Measurements from ENCODE around the gene CDH5. TPM values are rescaled to one million over a fixed set of nuclear protein-coding genes. Genes with fewer than 3 reads are reported as not detected.

The CDH5 gene
- total RNA-seq, 1 donor from 2014 or later = 9.6 TPM

DNA sequence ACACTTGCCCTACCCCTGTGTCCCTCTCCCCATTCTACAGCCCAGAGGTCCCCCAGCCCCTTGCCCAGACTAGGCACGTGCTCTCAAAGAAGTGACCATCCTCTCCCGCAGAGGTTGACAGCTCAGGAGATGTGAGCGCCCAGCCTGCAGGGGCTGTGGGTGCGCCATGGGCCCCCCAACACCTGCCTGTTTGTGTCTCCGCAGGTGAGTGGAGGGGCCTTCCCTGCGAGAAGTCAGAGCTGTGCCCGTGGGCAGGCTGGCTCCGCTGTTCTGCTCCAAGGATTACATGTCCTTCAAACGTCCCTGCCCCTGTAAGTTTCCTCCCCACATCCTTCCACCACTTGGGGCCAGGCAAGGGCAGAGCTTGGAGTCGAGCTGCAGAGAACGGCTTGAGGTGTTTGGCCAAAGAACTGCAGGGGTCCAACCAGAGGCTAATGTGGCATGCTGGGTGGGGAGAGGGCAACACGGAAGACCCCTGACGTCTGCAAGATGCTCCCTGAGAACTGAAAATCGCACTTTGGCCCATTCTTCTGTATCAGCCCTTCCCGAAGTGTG is 71.0 kb downstream of the CDH5 start:
- Mint-ChIP-seq H3K9me3 (ENCODE audit: unreplicated experiment) (peaks cover 6% of the 10 kb centered on the region), H3K27me3 (ENCODE audit: unreplicated experiment) (peaks cover 2% of the 10 kb centered on the region)
- TF ChIP-seq CTCF (IDR thresholded peaks at IDR 0.05; ENCODE audit: partially characterized antibody, unreplicated experiment) = no peak

GRCh38 chr16:66438536-66438935 is 72.0 kb downstream of the CDH5 start:
- no peak for TF ChIP-seq CTCF (IDR thresholded peaks at IDR 0.05; ENCODE audit: partially characterized antibody, unreplicated experiment)
- no peaks in the 10 kb centered on the region for H3K4me1 Mint-ChIP-seq (ENCODE audit: low read depth, unreplicated experiment)
- no peak overlapping the region for H3K27ac Mint-ChIP-seq (ENCODE audit: unreplicated experiment)
- H3K27me3 Mint-ChIP-seq (ENCODE audit: unreplicated experiment) = peaks cover 3% of the 10 kb centered on the region
- no peak overlapping the region for H3K4me3 Mint-ChIP-seq (ENCODE audit: unreplicated experiment)
- no peaks in the 10 kb centered on the region for H3K36me3 Mint-ChIP-seq (ENCODE audit: unreplicated experiment)
- DNase-seq = no peak
- peaks cover 3% of the 10 kb centered on the region for H3K9me3 Mint-ChIP-seq (ENCODE audit: unreplicated experiment)

More for the DNA sequence above, 71.0 kb downstream of the CDH5 start:
- Mint-ChIP-seq H3K36me3 (ENCODE audit: unreplicated experiment) (no peaks in the 10 kb centered on the region), H3K4me3 (ENCODE audit: unreplicated experiment) (no peak overlapping the region), H3K27ac (ENCODE audit: unreplicated experiment) (no peak overlapping the region), H3K4me1 (ENCODE audit: low read depth, unreplicated experiment) (no peaks in the 10 kb centered on the region)
- no peak for DNase-seq

- no peak overlapping the region for H3K4me3 Mint-ChIP-seq (ENCODE audit: unreplicated experiment)
- TF ChIP-seq CTCF (IDR thresholded peaks at IDR 0.05; ENCODE audit: partially characterized antibody, unreplicated experiment) = no peak
- H3K27ac Mint-ChIP-seq (ENCODE audit: unreplicated experiment) = no peak overlapping the region
- H3K9me3 Mint-ChIP-seq (ENCODE audit: unreplicated experiment) = peaks cover 3% of the 10 kb centered on the region
- peaks cover 8% of the 10 kb centered on the region for H3K27me3 Mint-ChIP-seq (ENCODE audit: unreplicated experiment)
- no peak for DNase-seq
- no peaks in the 10 kb centered on the region for H3K4me1 Mint-ChIP-seq (ENCODE audit: low read depth, unreplicated experiment)
- H3K36me3 Mint-ChIP-seq (ENCODE audit: unreplicated experiment) = no peaks in the 10 kb centered on the region
These were observed 72.7 kb downstream of the CDH5 start for GRCh38 chr16:66439051-66439730.

DNA sequence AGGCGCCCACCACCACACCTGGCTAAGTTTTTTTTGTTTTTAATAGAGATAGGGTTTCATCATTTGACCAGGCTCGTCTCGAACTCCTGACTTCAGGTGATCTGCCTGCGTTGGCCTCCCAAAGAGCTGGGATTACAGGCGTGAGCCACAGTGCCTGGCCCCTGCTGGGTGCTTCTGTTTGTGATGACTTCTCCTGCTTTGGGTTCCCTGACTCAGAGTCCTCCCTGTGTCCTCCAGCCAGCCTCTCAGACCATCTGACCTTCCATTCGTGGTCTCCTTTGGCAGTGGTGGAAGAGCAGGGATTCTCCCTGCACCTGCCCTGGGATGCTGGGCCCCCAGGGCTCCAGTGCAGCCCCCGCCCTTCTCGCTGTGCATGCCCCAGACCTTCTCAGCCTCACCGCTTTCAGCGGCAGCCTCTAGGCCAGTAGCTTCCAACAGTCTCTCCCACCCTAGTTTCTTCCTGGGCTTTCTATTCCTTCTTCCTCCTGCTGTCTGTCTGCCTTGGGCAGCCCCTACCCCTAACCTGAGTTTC is 73.8 kb downstream of the CDH5 start:
- Mint-ChIP-seq H3K27me3 (ENCODE audit: unreplicated experiment) (peaks cover 9% of the 10 kb centered on the region), H3K36me3 (ENCODE audit: unreplicated experiment) (no peaks in the 10 kb centered on the region), H3K9me3 (ENCODE audit: unreplicated experiment) (peaks cover 3% of the 10 kb centered on the region), H3K27ac (ENCODE audit: unreplicated experiment) (no peak overlapping the region), H3K4me3 (ENCODE audit: unreplicated experiment) (no peak overlapping the region), H3K4me1 (ENCODE audit: low read depth, unreplicated experiment) (no peaks in the 10 kb centered on the region)
- DNase-seq = no peak
- no peak for TF ChIP-seq CTCF (IDR thresholded peaks at IDR 0.05; ENCODE audit: partially characterized antibody, unreplicated experiment)

DNA sequence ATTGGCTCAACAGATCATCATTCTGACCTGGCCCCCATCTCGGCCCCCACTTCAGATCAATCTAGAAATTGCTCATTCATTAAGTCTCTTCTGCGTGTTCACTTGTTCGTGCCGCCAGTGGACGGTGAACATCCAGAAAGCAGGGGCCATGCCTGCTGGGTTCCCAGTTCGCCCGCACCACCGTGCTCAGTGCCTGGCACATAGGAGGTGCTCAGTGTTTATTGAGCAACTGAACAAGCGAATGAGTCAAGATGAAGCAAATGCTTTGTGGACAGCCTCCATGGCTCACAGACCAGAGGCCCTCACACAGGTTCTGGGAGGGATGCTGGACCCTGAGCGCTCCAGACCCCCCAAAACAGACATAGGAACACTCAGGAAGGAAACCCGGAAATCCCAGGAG is 74.5 kb downstream of the CDH5 start:
- Mint-ChIP-seq H3K27ac (ENCODE audit: unreplicated experiment) (no peak overlapping the region), H3K27me3 (ENCODE audit: unreplicated experiment) (peaks cover 9% of the 10 kb centered on the region), H3K4me1 (ENCODE audit: low read depth, unreplicated experiment) (no peaks in the 10 kb centered on the region), H3K4me3 (ENCODE audit: unreplicated experiment) (no peak overlapping the region), H3K36me3 (ENCODE audit: unreplicated experiment) (no peaks in the 10 kb centered on the region), H3K9me3 (ENCODE audit: unreplicated experiment) (peaks cover 3% of the 10 kb centered on the region)
- no peak for DNase-seq
- no peak for TF ChIP-seq CTCF (IDR thresholded peaks at IDR 0.05; ENCODE audit: partially characterized antibody, unreplicated experiment)
